ENCODE results near the gene VSIG1. TPM values are rescaled to one million over a fixed set of nuclear protein-coding genes. Genes with fewer than 3 reads are reported as not detected.

The VSIG1 gene
- 0.07 and 0.20 TPM in 2 replicates for total RNA-seq

GRCh38 chrX:108044554-108045256 is at the start of gene VSIG1:
VSIG1 (plus strand) TSS chrX:108045065; CDS start chrX:108045131, 66 bp downstream.

GRCh38 chrX:108091264-108091877 is 46.5 kb downstream of the VSIG1 start, which contains the start of the genes ATG4A and PSMD10:
ATG4A (plus strand) TSS chrX:108091778; CDS start chrX:108091827, 49 bp downstream.
PSMD10 (minus strand) TSS chrX:108091542; CDS start chrX:108091520, 22 bp downstream.

Other genes starting within 250 kb of the VSIG1 start
- gene MID2, start 219.2 kb upstream of the VSIG1 start, total RNA-seq = 11.8 and 11.9 TPM in 2 replicates
- gene TEX13B, start 62.7 kb upstream of the VSIG1 start, total RNA-seq = not detected in 2 replicates
- 53.3 and 76.7 TPM in 2 replicates for gene PSMD10, start 46.5 kb downstream of the VSIG1 start, total RNA-seq
- 12.9 and 14.9 TPM in 2 replicates for gene ATG4A, start 46.7 kb downstream of the VSIG1 start, total RNA-seq